ENCODE data around the gene NELL1. TPM values are rescaled to one million over a fixed set of nuclear protein-coding genes. Genes with fewer than 3 reads are reported as not detected.
A peak's percentile ranks its signal among the peaks of the same experiment; 100 is the strongest.

NELL1 gene
- not detected for total RNA-seq

DNA sequence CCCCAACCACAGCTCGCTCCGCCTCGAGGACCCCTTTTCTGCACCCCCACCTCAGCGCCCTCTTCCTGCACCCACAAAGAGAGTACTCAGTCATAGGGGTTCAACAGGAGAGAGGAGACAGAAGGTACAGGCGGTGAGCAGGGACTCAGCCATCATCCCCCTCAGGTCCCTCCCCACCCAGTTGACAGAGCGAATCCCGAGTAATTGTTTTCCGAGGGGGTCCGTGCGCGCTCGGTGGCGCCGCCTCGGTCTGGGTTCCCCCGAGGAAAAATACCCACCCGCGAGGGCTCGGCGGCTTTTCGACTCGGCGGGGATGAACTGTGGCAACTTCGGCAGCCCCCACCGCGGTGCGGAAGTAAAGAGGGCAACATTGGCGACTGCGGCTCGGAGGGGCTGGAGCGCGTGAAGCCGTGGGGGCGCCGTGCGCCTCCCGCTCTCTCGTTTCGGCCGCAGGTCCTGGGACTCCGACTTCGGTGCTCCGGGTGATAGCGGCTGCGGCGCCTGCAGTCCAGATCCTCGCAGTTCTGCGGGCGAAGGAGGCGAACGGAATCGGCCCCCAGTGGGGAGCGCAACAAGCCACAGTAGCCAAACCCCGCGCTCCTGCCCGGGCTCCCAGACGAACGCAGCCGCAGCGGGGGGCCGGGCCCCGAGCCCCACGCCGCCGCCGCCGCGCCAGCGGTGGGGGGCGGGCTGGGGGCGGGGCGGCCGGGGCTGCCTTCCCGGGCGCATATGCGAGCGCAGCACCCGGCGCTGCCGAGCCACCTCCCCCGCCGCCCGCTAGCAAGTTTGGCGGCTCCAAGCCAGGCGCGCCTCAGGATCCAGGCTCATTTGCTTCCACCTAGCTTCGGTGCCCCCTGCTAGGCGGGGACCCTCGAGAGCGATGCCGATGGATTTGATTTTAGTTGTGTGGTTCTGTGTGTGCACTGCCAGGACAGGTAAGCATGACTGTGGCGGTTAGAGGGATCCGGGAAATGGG, at the start of gene NELL1:
TSS of gene NELL1 (plus strand) at position 743 of the 976 bp plus-strand sequence.
- H3K27me3 Mint-ChIP-seq (ENCODE audit: low read depth) = peaks cover 74% of the 10 kb centered on the region
- no peaks in the 10 kb centered on the region for H3K9me3 Mint-ChIP-seq
- H3K4me3 Mint-ChIP-seq = peak within 1 kb of the TSS; percentile 50 to 53
- DNase-seq (no peak), ATAC-seq (replicated peaks in 1 of 2) (peak in 1 of 2 donors; percentile 17)
- no peak within 1 kb of the TSS for H3K27ac Mint-ChIP-seq
- H3K4me1 Mint-ChIP-seq (ENCODE audit: low read depth) = no peaks in the 10 kb centered on the region
- no peaks in the 10 kb centered on the region for H3K36me3 Mint-ChIP-seq (ENCODE audit: insufficient read depth in 2 of 2)

DNA sequence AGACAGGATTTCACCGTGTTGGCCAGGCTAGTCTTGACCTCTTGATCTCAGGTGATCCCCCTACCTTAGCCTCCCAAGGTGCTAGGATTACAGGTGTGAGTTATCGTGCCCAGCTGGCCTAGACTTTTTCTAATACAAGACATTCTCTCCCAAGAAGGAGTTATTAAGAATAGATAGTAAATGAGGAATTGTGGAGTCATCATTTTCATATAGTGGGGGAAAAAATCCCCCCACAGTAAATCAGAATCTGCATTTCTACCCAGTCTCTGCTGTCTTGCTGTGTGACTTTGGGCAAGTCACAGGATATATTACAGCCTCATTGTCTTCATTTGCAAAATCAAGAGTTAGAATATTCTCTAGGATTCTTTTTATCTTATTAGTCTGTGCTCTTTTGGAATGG, 48.4 kb upstream of the NELL1 start:
- H3K4me3 Mint-ChIP-seq = no peak overlapping the region
- no peak overlapping the region for H3K27ac Mint-ChIP-seq
- H3K9me3 Mint-ChIP-seq = no peaks in the 10 kb centered on the region
- H3K27me3 Mint-ChIP-seq (ENCODE audit: low read depth) = peaks cover 2% of the 10 kb centered on the region
- H3K4me1 Mint-ChIP-seq (ENCODE audit: low read depth) = no peaks in the 10 kb centered on the region
- no peak for ATAC-seq (replicated peaks in 1 of 2)
- no peak for DNase-seq
- no peaks in the 10 kb centered on the region for H3K36me3 Mint-ChIP-seq (ENCODE audit: insufficient read depth in 2 of 2)

DNA sequence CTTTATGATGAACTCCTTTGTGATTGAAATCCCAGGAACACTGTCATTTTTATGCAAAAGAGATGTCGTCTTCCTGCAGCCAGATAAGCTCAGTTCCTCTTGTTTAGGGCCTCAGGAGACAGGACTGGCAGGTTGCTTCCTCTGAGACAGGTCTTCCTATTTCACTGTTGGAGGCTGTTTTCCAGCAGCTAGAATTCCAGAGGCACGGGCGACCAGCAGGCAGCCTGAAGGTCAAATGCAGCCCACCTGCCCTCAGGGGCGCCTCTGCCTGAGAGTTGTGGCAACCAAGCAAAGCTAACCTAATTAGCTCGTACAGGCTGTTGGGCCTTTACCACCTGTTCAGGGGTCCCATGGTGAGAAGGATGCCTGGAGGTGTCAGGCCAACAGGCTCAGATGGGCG, 47.7 kb upstream of the NELL1 start:
- DNase-seq = no peak
- H3K4me3 Mint-ChIP-seq = no peak overlapping the region
- peaks cover 6% of the 10 kb centered on the region for H3K27me3 Mint-ChIP-seq (ENCODE audit: low read depth)
- ATAC-seq (replicated peaks in 1 of 2) = no peak
- H3K36me3 Mint-ChIP-seq (ENCODE audit: insufficient read depth in 2 of 2) = no peaks in the 10 kb centered on the region
- H3K27ac Mint-ChIP-seq = no peak overlapping the region
- H3K9me3 Mint-ChIP-seq = no peaks in the 10 kb centered on the region
- H3K4me1 Mint-ChIP-seq (ENCODE audit: low read depth) = no peaks in the 10 kb centered on the region

DNA sequence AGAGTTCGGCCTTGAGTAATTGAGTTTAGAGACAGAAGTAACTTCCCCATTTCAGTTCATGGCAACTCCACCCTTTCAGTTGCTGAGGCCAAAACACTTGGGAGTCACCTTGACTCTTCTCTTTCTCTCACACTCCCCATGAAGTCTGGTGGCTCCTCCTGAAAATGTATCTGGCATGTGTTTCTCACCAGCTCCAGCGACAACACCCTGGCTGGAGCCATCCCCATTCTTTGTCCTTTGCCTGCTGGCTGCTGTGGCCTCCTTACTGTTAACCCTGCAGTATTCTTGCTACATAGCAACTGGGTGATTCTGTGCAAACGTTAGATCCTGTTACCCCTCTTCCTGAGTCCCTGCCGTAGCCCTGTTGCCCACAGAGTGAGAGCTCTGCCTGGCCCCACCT, 46.1 kb upstream of the NELL1 start:
- H3K36me3 Mint-ChIP-seq (ENCODE audit: insufficient read depth in 2 of 2) = no peaks in the 10 kb centered on the region
- H3K4me3 Mint-ChIP-seq = no peak overlapping the region
- H3K4me1 Mint-ChIP-seq (ENCODE audit: low read depth) = no peaks in the 10 kb centered on the region
- H3K27me3 Mint-ChIP-seq (ENCODE audit: low read depth) = peaks cover 6% of the 10 kb centered on the region
- no peaks in the 10 kb centered on the region for H3K9me3 Mint-ChIP-seq
- DNase-seq = no peak
- ATAC-seq (replicated peaks in 1 of 2) = no peak
- no peak overlapping the region for H3K27ac Mint-ChIP-seq

DNA sequence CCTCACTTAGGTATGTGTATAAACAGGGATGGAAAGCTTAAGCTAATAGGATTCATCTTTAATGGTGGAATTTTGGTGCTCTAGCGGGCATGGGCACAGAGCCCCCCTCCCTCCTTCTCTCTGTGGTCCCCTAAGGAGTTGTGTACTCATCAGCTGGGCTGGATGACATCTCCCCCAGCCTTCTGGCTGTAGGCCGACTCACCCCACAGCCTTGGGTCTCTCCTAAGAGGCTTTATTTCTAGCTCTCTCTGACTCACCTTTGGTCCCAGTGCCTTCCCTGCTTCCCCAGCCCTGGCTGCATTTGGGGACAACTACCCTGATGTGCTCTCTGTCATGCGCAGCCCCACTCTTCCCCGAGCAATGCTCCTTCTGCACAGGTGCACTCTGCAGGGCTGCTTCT, 43.1 kb upstream of the NELL1 start:
- peaks cover 0 to 1% of the 10 kb centered on the region in 2 donors for H3K9me3 Mint-ChIP-seq
- DNase-seq (no peak), ATAC-seq (replicated peaks in 1 of 2) (no peak)
- H3K27me3 Mint-ChIP-seq (ENCODE audit: low read depth) = peaks cover 6% of the 10 kb centered on the region
- H3K36me3 Mint-ChIP-seq (ENCODE audit: insufficient read depth in 2 of 2) = no peaks in the 10 kb centered on the region
- H3K4me3 Mint-ChIP-seq = no peak overlapping the region
- H3K27ac Mint-ChIP-seq = no peak overlapping the region
- no peaks in the 10 kb centered on the region for H3K4me1 Mint-ChIP-seq (ENCODE audit: low read depth)

DNA sequence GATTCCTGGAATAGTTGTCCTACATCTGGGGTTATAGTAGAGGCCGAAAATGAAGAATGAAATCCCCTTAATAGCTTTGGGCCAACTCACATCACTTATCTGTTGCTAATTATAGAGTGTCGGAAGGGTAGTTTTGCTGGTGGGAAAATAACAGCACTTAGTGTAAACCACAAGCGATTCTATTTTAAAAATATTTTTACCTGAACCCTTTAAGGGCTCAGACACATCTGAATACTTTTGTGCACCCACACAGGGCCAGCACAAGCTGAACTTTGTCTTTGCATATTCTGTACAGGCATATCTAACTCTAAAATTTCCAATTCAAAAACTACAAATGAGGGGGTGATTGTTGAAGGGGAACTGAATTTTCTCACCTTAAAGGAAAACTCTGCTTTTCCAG, 42.4 kb upstream of the NELL1 start:
- Mint-ChIP-seq H3K36me3 (ENCODE audit: insufficient read depth in 2 of 2) (no peaks in the 10 kb centered on the region), H3K27me3 (ENCODE audit: low read depth) (peaks cover 6% of the 10 kb centered on the region), H3K4me1 (ENCODE audit: low read depth) (no peaks in the 10 kb centered on the region), H3K4me3 (no peak overlapping the region), H3K9me3 (peaks cover 0 to 1% of the 10 kb centered on the region in 2 donors), H3K27ac (no peak overlapping the region)
- ATAC-seq (replicated peaks in 1 of 2) (no peak), DNase-seq (no peak)

DNA sequence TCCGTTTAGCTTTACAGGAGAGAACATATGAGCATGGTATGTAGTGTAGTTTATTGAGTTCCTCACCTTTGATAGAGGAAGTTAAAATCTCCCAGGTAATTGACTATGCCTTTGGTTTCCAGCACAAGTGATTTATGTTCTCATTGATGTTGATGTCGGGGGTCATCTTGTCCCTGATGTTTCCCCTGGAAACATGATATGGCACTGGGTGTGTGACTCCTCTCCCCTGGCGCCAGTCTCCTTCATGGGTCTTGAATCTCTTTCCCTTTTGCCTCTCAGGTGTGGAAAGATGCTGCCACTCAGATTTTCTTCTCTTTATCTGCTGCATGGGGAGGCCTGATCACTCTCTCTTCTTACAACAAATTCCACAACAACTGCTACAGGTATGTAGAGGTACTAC, 41.7 kb upstream of the NELL1 start:
- DNase-seq (no peak), ATAC-seq (replicated peaks in 1 of 2) (no peak)
- Mint-ChIP-seq H3K27ac (no peak overlapping the region), H3K27me3 (ENCODE audit: low read depth) (peaks cover 6% of the 10 kb centered on the region), H3K36me3 (ENCODE audit: insufficient read depth in 2 of 2) (no peaks in the 10 kb centered on the region), H3K9me3 (peaks cover 0 to 1% of the 10 kb centered on the region in 2 donors), H3K4me3 (no peak overlapping the region), H3K4me1 (ENCODE audit: low read depth) (no peaks in the 10 kb centered on the region)

DNA sequence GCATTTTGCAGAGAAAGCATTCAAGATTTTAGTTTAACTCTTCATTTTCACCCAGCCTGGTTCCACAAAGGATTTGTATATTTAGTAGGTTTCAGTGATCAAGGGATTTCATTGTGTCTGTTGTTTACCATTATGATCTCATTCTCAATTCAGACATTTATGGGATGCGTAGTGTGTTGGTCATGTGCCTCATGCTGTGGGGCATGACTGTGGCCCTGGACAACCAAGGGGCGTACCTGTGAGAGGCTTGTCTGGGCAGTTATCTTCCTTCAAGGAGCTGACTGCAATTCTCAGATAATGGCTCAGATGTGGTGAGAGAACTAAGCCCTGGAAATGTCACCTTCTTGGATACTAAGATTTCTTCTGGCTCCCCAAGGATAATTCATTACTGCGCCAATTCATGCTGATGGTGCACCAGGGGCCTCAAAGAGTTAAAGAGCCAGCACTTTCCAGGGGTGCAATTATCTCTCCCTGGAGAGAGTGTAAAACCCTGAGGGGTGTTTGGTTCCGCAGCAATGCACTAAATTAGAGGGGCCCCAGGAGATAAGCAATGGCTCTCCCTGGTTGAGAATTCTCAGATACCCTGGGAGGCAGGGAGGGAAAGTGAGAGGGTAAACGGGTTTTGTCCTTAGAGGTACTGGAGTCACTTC, 37.7 kb upstream of the NELL1 start:
- H3K4me3 Mint-ChIP-seq = no peak overlapping the region
- H3K4me1 Mint-ChIP-seq (ENCODE audit: low read depth) = no peaks in the 10 kb centered on the region
- peaks cover 5% of the 10 kb centered on the region for H3K27me3 Mint-ChIP-seq (ENCODE audit: low read depth)

DNA sequence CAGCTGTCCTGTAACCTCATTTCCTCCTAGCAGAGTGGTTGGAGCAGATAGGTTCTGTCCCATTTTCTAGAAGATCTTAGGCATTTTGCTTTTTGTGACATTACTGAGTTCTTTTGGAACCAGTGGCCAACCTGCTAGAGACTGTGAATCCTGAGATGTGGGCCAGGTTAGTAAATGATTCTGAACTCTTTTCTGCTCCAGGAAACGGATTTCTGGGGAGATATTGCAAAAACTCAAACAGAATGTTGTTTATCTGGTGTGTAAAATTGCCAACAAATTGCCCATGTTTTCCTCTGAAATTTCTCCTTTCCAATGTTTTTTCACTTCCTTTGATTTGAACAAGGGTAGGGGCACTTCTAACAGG, 37.2 kb upstream of the NELL1 start:
- peaks cover 0 to 1% of the 10 kb centered on the region in 2 donors for H3K9me3 Mint-ChIP-seq
- H3K27ac Mint-ChIP-seq = no peak overlapping the region
- H3K4me1 Mint-ChIP-seq (ENCODE audit: low read depth) = no peaks in the 10 kb centered on the region
- ATAC-seq (replicated peaks in 1 of 2) (no peak), DNase-seq (no peak)
- no peak overlapping the region for H3K4me3 Mint-ChIP-seq
- H3K36me3 Mint-ChIP-seq (ENCODE audit: insufficient read depth in 2 of 2) = no peaks in the 10 kb centered on the region
- H3K27me3 Mint-ChIP-seq (ENCODE audit: low read depth) = peaks cover 6% of the 10 kb centered on the region

More for the DNA sequence above, 37.7 kb upstream of the NELL1 start:
- Mint-ChIP-seq H3K36me3 (ENCODE audit: insufficient read depth in 2 of 2) (no peaks in the 10 kb centered on the region), H3K9me3 (peaks cover 0 to 1% of the 10 kb centered on the region in 2 donors), H3K27ac (no peak overlapping the region)
- no peak for DNase-seq
- ATAC-seq (replicated peaks in 1 of 2) = no peak

DNA sequence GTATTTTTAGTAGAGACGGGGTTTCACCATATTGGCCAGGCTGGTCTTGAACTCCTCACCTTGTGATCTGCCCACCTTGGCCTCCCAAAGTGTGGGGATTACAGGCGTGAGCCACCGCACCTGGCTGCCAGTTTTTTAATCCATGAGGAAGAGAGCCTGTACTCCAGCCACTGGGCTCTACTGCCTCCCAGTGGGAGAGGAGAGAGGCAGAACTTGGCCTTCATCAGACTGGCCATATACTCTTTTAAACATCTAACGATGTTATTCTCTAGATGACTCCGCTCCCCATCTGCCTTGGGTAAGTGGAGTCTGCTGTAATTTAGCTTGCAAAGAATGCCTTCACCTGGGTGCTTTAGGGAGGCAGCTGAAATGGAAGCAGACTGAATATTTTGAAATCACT, 35.3 kb upstream of the NELL1 start:
- ATAC-seq (replicated peaks in 1 of 2) (no peak), DNase-seq (no peak)
- Mint-ChIP-seq H3K27ac (no peak overlapping the region), H3K4me1 (ENCODE audit: low read depth) (no peaks in the 10 kb centered on the region), H3K36me3 (ENCODE audit: insufficient read depth in 2 of 2) (no peaks in the 10 kb centered on the region), H3K9me3 (peaks cover 0 to 1% of the 10 kb centered on the region in 2 donors), H3K27me3 (ENCODE audit: low read depth) (peaks cover 6% of the 10 kb centered on the region), H3K4me3 (no peak overlapping the region)

DNA sequence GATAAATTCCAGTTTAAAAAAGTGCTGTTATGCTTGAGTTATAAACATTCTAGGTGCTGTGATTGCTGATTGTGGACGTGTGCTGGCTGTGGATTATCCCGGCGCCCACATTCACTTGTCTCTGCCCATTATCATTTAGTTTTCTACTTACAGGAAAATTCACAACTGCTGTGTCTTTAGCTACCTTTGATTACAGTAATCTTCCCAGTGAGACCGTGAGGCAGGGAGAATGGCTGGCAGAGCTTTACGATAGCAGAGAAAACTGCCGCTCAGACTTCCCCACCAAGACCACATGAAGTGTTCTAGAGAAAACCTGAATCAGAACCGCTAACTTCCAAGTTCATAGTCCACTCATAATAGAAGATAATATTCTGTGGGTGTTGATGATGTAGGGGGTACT, 34.6 kb upstream of the NELL1 start:
- Mint-ChIP-seq H3K36me3 (ENCODE audit: insufficient read depth in 2 of 2) (no peaks in the 10 kb centered on the region), H3K27me3 (ENCODE audit: low read depth) (peaks cover 6% of the 10 kb centered on the region), H3K4me1 (ENCODE audit: low read depth) (no peaks in the 10 kb centered on the region), H3K9me3 (peaks cover 0 to 1% of the 10 kb centered on the region in 2 donors), H3K27ac (no peak overlapping the region), H3K4me3 (no peak overlapping the region)
- ATAC-seq (replicated peaks in 1 of 2) = no peak
- no peak for DNase-seq

DNA sequence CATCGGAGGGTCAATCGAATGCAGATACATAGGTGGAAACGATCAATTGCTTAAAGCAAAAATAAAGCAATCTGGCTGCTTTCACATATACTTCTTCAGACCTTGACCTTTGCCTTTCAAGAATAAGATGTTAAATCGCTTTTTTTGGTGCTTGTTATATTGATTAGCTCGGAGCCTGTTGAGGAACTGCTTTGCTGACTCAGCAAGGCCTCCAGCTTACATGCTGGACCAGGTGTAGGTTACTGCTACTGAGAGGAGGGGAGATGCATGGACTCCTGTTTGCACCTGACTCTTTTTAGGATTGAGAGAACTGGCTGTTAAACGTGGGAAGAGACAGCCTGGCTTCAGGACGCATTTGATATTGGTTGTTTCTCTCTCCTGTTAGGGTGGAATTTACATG, 31.3 kb upstream of the NELL1 start:
- Mint-ChIP-seq H3K27me3 (ENCODE audit: low read depth) (peaks cover 6% of the 10 kb centered on the region), H3K9me3 (no peaks in the 10 kb centered on the region), H3K4me3 (no peak overlapping the region), H3K36me3 (ENCODE audit: insufficient read depth in 2 of 2) (no peaks in the 10 kb centered on the region), H3K27ac (no peak overlapping the region), H3K4me1 (ENCODE audit: low read depth) (no peaks in the 10 kb centered on the region)
- DNase-seq (no peak), ATAC-seq (replicated peaks in 1 of 2) (no peak)

DNA sequence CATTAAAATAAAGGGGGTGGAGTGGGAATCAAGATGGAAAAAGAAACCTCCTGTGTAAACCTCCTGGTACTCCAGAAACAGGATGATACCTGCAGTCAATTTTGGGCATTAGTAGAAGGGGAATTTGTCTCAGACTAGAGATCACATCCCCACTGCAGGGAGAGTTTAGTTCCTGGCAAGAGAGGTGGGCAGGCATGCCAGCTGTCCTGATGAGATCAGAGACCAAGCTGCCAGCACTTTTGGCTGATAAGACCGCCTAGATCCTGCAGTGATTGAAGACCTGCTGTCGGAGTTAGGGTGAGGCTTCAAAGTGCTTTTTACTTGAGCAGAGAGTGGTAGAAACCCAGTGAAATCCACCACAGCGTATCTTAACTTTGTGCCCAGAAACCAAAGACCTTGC, 29.7 kb upstream of the NELL1 start:
- Mint-ChIP-seq H3K27me3 (ENCODE audit: low read depth) (peaks cover 6% of the 10 kb centered on the region), H3K4me3 (no peak overlapping the region), H3K36me3 (ENCODE audit: insufficient read depth in 2 of 2) (no peaks in the 10 kb centered on the region), H3K9me3 (no peaks in the 10 kb centered on the region), H3K27ac (no peak overlapping the region), H3K4me1 (ENCODE audit: low read depth) (no peaks in the 10 kb centered on the region)
- ATAC-seq (replicated peaks in 1 of 2) (no peak), DNase-seq (no peak)

All from activated T-cell treated with anti-CD3 and anti-CD28 coated beads, Interleukin-2, amount 50 U/mL, for 72 hours (primary cell).